ENCODE measurements around the gene RNU6-7. TPM values are rescaled to one million over a fixed set of nuclear protein-coding genes. Genes with fewer than 3 reads are reported as not detected.

RNU6-7 gene
- polyA plus RNA-seq, 1 donor, result not detected

Other genes starting within 250 kb of the RNU6-7 start
- gene ARHGAP5, start 124.7 kb upstream of the RNU6-7 start, polyA plus RNA-seq (ENCODE audit: insufficient read length), result 37.8 TPM
- gene RNU6-8, start 1.2 kb downstream of the RNU6-7 start, polyA plus RNA-seq (ENCODE audit: insufficient read length), result not detected
- 67.7 TPM for gene AKAP6, start 127.3 kb downstream of the RNU6-7 start, polyA plus RNA-seq (ENCODE audit: insufficient read length)